Mammary epithelial cell (primary cell): ENCODE data around the gene MAGED4B.

Experiments used
- EZH2 ChIP-seq: IDR thresholded peaks from 2 replicates; pipeline ENCODE4 v1.6.1; 2012; ENCODE audit warnings: low read length, inconsistent platforms, borderline replicate concordance
- TF ChIP-seq, protein P1 (sequence below), 2 donors: IDR thresholded peaks in 1 of 2; conservative IDR thresholded peaks in 1 of 2; 2 replicates each; pipeline ENCODE4 v1.5.1; 2011 to 2012; ENCODE audit warnings: inconsistent platforms in 2 of 2, low read length in 2 of 2, mild to moderate bottlenecking in 2 of 2, control low read depth in 1 of 2, low read depth in 1 of 2; ENCODE audit not compliant: insufficient read depth in 1 of 2; ENCODE audit errors: extremely low read depth in 1 of 2

DNA sequence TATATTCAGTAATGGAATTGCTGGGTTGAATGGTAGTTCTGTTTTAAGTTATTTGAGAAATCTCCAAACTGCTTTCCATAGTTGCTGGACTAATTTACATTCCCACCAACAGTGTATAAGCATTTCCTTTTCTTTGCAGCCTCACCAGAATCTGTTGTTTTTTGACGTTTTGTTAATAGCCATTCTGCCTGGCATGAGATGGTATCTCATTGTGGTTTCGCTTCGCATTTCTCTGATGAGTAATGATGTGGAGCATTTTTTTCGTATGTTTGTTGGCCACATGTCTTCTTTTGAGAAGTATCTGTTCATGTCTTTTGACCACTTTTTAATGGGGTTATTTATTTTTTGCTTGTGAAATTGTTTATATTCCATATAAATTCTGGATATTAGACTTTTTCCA lies 13.6 kb upstream of the MAGED4B start:
- TF ChIP-seq, protein P1, sequence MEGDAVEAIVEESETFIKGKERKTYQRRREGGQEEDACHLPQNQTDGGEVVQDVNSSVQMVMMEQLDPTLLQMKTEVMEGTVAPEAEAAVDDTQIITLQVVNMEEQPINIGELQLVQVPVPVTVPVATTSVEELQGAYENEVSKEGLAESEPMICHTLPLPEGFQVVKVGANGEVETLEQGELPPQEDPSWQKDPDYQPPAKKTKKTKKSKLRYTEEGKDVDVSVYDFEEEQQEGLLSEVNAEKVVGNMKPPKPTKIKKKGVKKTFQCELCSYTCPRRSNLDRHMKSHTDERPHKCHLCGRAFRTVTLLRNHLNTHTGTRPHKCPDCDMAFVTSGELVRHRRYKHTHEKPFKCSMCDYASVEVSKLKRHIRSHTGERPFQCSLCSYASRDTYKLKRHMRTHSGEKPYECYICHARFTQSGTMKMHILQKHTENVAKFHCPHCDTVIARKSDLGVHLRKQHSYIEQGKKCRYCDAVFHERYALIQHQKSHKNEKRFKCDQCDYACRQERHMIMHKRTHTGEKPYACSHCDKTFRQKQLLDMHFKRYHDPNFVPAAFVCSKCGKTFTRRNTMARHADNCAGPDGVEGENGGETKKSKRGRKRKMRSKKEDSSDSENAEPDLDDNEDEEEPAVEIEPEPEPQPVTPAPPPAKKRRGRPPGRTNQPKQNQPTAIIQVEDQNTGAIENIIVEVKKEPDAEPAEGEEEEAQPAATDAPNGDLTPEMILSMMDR (conservative IDR thresholded peaks at IDR 0.05 in 1 of 2, IDR thresholded peaks at IDR 0.05 in 1 of 2; ENCODE audit: extremely low read depth in 1 of 2, insufficient read depth in 1 of 2, low read depth in 1 of 2, low read length in 2 of 2), result no peak
- TF ChIP-seq EZH2, result no peak
